ENCODE measurements around the gene DUS2.

- TF ChIP-seq CTCF (IDR thresholded peaks at IDR 0.05) (no peak), POLR2A (IDR thresholded peaks at IDR 0.05) (no peak)
Observed at GRCh38 chr16:68071518-68071901, 48.4 kb downstream of the DUS2 start.
